HG03558 (cell line): ENCODE data around the gene BLMH.

Experiments used
- ATAC-seq: cut with Tn5 transposase; IDR thresholded peaks from one replicate; pipeline ENCODE4 v1.9.1; 2021; ENCODE audit warnings: moderate number of reproducible peaks; ENCODE audit not compliant: unreplicated experiment; ENCODE audit errors: extremely low read depth

The BLMH gene

GRCh38 chr17:30256756-30257506 lies 34.8 kb downstream of the BLMH start:
- ATAC-seq: no peak

GRCh38 chr17:30254150-30254549 lies 37.6 kb downstream of the BLMH start:
- no peak for ATAC-seq

GRCh38 chr17:30253312-30253711 lies 38.4 kb downstream of the BLMH start:
- no peak for ATAC-seq

- ATAC-seq: no peak
Observed at GRCh38 chr17:30251931-30252330, 39.8 kb downstream of the BLMH start.

GRCh38 chr17:30249460-30249859 lies 42.3 kb downstream of the BLMH start:
- ATAC-seq: no peak

- ATAC-seq: no peak
Observed at GRCh38 chr17:30248786-30249185, 43.0 kb downstream of the BLMH start.

GRCh38 chr17:30246460-30246859 lies 45.3 kb downstream of the BLMH start:
- no peak for ATAC-seq

GRCh38 chr17:30244853-30245385 lies 46.8 kb downstream of the BLMH start:
- ATAC-seq: no peak

GRCh38 chr17:30243568-30243967 lies 48.2 kb downstream of the BLMH start:
- ATAC-seq: no peak

- no peak for ATAC-seq
Observed at GRCh38 chr17:30243002-30243401, 48.7 kb downstream of the BLMH start.

- no peak for ATAC-seq
Observed at GRCh38 chr17:30241051-30241450, 50.7 kb downstream of the BLMH start.

- ATAC-seq: no peak
Observed at GRCh38 chr17:30240177-30240576, 51.6 kb downstream of the BLMH start.

GRCh38 chr17:30239089-30239462 lies 52.7 kb downstream of the BLMH start:
- no peak for ATAC-seq

- ATAC-seq: no peak
Observed at GRCh38 chr17:30238387-30239088, 53.2 kb downstream of the BLMH start.

GRCh38 chr17:30238003-30238344 lies 53.8 kb downstream of the BLMH start:
- ATAC-seq: no peak

GRCh38 chr17:30237296-30238002 lies 54.3 kb downstream of the BLMH start:
- ATAC-seq: no peak

GRCh38 chr17:30236766-30237165 lies 55.0 kb downstream of the BLMH start:
- no peak for ATAC-seq

GRCh38 chr17:30236297-30236624 lies 55.5 kb downstream of the BLMH start:
- ATAC-seq: no peak

GRCh38 chr17:30235386-30236296 lies 56.1 kb downstream of the BLMH start, which contains the start of gene SLC6A4:
TSS of gene SLC6A4 (minus strand) at chr17:30235697. CDS start at chr17:30221958, 13,739 bp downstream.
- ATAC-seq: no peak

- no peak for ATAC-seq
Observed at GRCh38 chr17:30234964-30235363, 56.8 kb downstream of the BLMH start.
